ENCODE results near the gene CEP164. TPM values are rescaled to one million over a fixed set of nuclear protein-coding genes. Genes with fewer than 3 reads are reported as not detected.
"Not testable (repeated sequence)": the region's sequence is repeated elsewhere in the genome, so short reads cannot be mapped to it uniquely, and the experiment has no call there.

Gene CEP164
- polyA plus RNA-seq, 4 donors: 22.7 to 43.0 (median 27.0) TPM

GRCh38 chr11:117392001-117392690 is 64.5 kb downstream of the CEP164 start:
- no peak for DNase-seq (ENCODE audit: low read depth in 4 of 4, low spot score in 3 of 4)

DNA sequence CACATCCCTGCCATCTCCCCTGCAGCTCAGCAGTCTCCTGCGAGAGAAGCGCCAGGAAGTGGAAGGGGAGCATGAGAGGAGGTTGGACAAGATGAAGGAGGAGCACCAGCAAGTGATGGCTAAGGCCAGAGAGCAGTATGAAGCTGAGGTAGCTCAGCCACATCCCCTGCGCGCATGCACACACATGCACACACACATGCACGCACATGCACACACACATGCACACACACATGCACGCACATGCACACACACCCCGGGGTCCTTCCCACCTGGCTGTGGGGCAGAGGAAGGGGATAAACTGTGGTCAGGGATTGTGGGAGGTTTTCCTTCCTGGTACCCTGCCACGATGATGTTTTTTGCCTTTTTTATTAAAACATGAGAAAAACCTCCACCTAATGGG is 65.3 kb downstream of the CEP164 start:
- DNase-seq (ENCODE audit: low read depth in 4 of 4, low spot score in 3 of 4): no peak

GRCh38 chr11:117394221-117394925 is 66.7 kb downstream of the CEP164 start:
- DNase-seq (ENCODE audit: low read depth in 4 of 4, low spot score in 3 of 4): no peak

DNA sequence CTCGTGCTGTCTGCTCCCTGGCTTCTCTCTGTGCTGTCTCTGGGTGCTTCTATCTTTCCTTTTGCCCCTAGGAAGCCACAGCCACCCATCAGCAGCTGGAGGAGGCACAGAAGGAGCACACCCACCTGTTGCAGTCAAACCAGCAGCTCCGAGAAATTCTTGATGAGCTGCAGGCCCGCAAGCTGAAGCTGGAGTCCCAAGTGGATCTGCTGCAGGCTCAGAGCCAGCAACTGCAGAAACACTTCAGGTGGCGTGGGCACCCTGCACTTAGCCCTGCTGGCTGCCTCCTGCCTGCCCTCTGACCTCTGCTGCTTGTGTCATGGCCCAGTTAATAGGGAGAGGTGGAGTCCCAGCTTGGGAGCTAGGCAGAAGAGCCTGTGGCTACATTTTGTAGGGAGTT is 67.8 kb downstream of the CEP164 start:
- no peak for DNase-seq (ENCODE audit: low read depth in 4 of 4, low spot score in 3 of 4)

DNA sequence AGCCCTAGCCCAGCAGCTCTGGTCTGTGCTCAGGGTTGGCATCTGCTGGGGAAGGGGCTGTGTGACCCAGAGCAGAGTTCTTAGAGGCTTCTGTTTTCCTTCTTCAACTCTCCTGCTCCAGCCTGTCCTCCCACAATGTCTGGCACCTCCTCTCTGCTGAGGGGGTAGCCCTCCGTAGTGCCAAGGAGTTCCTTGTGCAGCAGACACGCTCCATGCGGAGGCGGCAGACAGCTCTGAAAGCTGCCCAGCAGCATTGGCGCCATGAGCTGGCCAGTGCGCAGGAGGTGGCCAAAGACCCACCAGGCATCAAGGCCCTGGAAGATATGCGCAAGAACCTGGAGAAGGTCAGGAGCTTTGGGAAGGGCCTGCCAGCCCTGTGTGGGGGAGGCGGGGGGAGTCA is 69.3 kb downstream of the CEP164 start:
- no peak for DNase-seq (ENCODE audit: low read depth in 4 of 4, low spot score in 3 of 4)

- DNase-seq (ENCODE audit: low read depth in 4 of 4, low spot score in 3 of 4): not testable (repeated sequence)
These were observed 71.0 kb downstream of the CEP164 start for GRCh38 chr11:117398618-117399017.

GRCh38 chr11:117399100-117399840 is 71.6 kb downstream of the CEP164 start:
- DNase-seq (ENCODE audit: low read depth in 4 of 4, low spot score in 3 of 4): not testable (repeated sequence)

DNA sequence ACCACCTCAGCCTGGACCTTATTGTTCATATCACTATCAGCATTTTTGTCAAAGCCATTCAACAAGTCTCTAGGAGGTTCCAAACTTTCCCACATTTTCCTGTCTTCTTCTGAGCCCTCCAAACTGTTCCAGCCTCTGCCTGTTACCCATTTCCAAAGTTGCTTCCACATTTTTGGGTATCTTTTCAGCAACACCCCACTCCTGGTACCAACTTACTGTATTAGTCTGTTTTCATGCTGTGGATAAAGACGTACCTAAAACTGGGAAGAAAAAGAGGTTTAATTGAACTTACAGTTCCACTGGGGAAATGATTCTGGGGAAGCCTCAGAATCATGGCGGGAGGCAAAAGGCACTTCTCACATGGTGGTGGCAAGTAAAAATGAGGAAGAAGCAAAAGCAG is 78.2 kb downstream of the CEP164 start:
- not testable (repeated sequence) for DNase-seq (ENCODE audit: low read depth in 4 of 4, low spot score in 3 of 4)

GRCh38 chr11:117407016-117407415 is 79.4 kb downstream of the CEP164 start:
- DNase-seq (ENCODE audit: low read depth in 4 of 4, low spot score in 3 of 4): no peak

DNA sequence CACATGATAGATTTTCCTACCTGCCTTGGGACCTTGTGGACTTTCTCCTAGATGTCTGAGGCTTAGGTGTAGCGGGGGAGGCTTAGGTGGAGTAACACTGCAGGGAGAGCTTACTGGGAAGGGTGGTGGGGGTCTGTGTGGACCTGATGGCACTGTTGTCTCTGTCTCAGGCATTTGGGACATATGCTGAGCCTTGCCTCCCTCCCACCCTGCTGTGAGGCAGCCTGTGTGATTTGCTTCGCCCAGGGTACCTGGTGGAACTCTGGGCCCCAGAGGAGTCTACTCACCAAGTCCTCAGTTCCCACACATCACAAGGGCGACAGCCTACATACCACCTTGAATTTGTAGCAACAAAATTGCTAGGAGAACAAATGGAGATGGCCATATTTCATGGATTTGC is 80.7 kb downstream of the CEP164 start:
- no peak for DNase-seq (ENCODE audit: low read depth in 4 of 4, low spot score in 3 of 4)

DNA sequence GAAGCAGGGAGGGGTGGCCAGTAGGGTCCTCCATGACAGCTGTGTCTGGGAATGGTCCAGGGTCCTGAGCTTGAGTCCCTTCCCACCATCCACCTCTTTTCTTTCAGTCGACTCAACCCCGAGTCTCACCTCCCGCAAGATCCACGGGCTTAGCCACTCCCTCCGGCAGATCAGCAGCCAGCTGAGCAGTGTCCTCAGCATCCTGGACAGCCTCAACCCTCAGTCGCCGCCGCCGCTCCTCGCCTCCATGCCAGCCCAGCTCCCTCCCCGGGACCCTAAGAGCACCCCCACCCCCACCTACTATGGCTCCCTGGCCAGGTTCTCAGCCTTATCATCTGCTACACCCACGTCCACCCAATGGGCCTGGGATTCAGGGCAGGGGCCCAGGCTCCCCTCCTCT is 81.9 kb downstream of the CEP164 start:
- no peak for DNase-seq (ENCODE audit: low read depth in 4 of 4, low spot score in 3 of 4)

DNA sequence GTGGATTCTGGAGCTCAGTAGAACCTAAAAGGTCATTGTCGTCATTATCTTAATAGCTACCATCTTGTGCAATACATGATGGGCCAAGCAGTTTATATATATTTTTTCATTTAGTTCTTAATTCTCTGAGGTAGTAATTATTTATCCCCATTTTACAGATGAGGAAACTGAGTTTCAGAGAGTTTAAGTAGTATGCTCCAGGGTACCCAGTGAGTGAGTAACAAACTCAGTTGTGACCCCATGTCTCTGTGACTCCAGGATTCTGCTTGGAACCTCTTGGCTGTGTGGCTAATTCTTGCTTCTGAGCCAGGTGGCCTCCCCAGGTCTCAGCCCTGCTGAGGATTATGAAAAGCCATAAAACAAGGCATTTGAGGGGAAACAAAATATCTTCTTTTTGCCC is 82.6 kb downstream of the CEP164 start:
- DNase-seq (ENCODE audit: low read depth in 4 of 4, low spot score in 3 of 4): no peak

- no peak for DNase-seq (ENCODE audit: low read depth in 4 of 4, low spot score in 3 of 4)
These were observed 83.4 kb downstream of the CEP164 start for GRCh38 chr11:117410861-117411710.

DNA sequence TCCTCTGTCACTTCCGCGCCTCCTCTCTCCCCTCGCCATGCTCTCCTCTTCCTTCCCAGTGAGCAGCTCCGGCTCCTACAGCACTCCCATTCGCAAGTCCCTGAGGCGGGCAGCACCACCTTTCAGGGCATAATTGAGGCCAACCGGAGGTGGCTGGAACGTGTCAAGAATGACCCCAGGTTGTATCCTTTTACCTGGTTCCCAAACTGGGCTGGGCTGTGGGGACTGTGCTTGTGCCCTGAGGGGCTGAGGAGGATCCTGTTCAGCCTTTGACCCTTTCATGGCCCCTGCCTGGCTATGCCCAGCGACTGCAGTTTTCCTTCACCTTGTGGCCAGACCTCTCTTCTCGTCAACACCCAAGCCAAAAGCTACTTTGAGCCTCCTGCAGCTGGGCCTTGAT is 84.1 kb downstream of the CEP164 start:
- no peak for DNase-seq (ENCODE audit: low read depth in 4 of 4, low spot score in 3 of 4)

- no peak for DNase-seq (ENCODE audit: low read depth in 4 of 4, low spot score in 3 of 4)
These were observed 84.5 kb downstream of the CEP164 start for GRCh38 chr11:117412176-117412575.

- no peak for DNase-seq (ENCODE audit: low read depth in 4 of 4, low spot score in 3 of 4)
These were observed 85.1 kb downstream of the CEP164 start for GRCh38 chr11:117412653-117413275.

DNA sequence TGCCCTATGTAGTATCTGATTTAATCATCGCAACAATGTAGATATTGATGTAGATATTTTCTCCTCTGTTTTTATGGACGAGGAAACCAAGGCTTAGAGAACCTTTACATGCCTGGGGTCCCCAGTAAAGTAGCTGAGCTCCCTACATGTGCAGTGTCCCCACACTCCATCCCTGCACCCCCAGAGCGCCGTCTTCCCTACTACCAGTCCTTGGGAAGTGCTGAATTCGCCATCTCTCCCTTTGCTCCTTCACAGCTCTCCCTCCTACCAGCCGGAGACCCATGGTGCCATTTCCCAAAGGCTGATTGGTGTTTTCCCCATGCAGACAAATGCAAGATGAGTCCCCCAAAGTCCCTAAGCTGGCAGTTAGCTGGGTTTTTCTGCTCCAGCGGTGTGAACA is 86.0 kb downstream of the CEP164 start:
- DNase-seq (ENCODE audit: low read depth in 4 of 4, low spot score in 3 of 4): no peak

GRCh38 chr11:117414724-117415123 is 87.1 kb downstream of the CEP164 start:
- DNase-seq (ENCODE audit: low read depth in 4 of 4, low spot score in 3 of 4): no peak

DNA sequence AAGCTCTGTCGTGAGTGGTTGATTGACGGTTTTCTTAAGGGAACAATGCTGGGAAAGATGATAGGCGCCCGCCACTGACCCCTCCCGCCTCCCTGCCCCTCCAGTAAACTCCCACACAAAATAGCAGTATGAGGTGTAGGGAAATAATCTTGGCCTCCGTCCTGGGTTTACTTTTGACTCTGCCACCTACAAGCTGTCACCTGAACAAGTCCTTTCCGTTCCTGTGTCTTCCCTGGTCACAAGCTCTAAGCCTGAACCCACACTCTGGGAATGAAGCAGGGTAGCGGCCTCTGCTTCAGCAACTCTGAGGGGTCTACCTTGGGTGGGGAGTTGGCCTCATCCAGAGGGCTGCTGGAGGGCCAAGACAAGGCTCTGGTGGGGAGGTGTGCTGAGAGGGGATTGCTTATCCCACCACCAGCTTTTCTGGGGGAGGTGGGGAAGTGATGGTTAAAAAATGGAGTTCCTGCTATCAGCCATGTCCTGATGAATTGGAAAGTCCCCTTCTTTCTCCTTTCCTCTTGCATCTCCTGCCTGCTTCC is 87.8 kb downstream of the CEP164 start:
- no peak for DNase-seq (ENCODE audit: low read depth in 4 of 4, low spot score in 3 of 4)

DNA sequence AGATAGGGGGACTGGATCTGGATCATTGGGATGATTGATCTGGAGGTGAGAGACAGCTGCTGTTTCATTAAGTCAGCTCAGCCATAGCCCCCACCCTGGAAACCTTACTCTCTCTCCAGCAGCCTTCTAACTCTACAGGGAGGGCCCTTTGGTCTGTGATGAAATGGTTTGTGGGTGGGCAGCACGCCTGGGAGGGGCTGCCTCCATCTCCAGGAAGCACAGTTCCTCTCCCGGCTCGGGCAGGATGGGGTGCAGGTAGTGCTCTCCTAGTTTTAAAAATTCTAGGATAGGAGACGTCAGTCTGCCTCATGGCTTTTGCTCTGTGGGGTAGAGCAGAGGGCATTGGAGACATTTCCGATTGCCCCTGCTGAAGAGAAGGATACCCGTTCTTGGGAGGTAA is 89.7 kb downstream of the CEP164 start:
- DNase-seq (ENCODE audit: low read depth in 4 of 4, low spot score in 3 of 4): no peak
